ENCODE results near the gene CDC42.

CDC42 gene

GRCh38 chr1:22053017-22053860, 730 bp downstream of the CDC42 start:
- peak; percentile 81 for DNase-seq (ENCODE audit: low spot score)
- no peak for TF ChIP-seq CTCF (IDR thresholded peaks at IDR 0.05; ENCODE audit: borderline replicate concordance, control extremely low read depth, extremely low read depth, insufficient read depth, missing control alignments)
- in situ Hi-C loops (cut with MboI; ENCODE audit: low sequenced_read_pairs, unreplicated experiment) = no loop called here

- DNase-seq (ENCODE audit: low spot score) = no peak
- in situ Hi-C loops (cut with MboI; ENCODE audit: low sequenced_read_pairs, unreplicated experiment) = no loop called here
- no peak for TF ChIP-seq CTCF (IDR thresholded peaks at IDR 0.05; ENCODE audit: borderline replicate concordance, control extremely low read depth, extremely low read depth, insufficient read depth, missing control alignments)
These were observed 1.6 kb downstream of the CDC42 start for GRCh38 chr1:22053861-22054770.

GRCh38 chr1:22055463-22055862, 3.0 kb downstream of the CDC42 start:
- in situ Hi-C loops (cut with MboI; ENCODE audit: low sequenced_read_pairs, unreplicated experiment) = no loop called here

GRCh38 chr1:22056043-22056442, 3.5 kb downstream of the CDC42 start:
- in situ Hi-C loops (cut with MboI; ENCODE audit: low sequenced_read_pairs, unreplicated experiment) = no loop called here
- DNase-seq (ENCODE audit: low spot score) = no peak
- TF ChIP-seq CTCF (IDR thresholded peaks at IDR 0.05; ENCODE audit: borderline replicate concordance, control extremely low read depth, extremely low read depth, insufficient read depth, missing control alignments) = no peak

More at GRCh38 chr1:22055463-22055862, 3.0 kb downstream of the CDC42 start:
- no peak for TF ChIP-seq CTCF (IDR thresholded peaks at IDR 0.05; ENCODE audit: borderline replicate concordance, control extremely low read depth, extremely low read depth, insufficient read depth, missing control alignments)
- DNase-seq (ENCODE audit: low spot score) = no peak

GRCh38 chr1:22056936-22057335, 4.4 kb downstream of the CDC42 start:
- in situ Hi-C loops (cut with MboI; ENCODE audit: low sequenced_read_pairs, unreplicated experiment) = no loop called here
- no peak for DNase-seq (ENCODE audit: low spot score)
- no peak for TF ChIP-seq CTCF (IDR thresholded peaks at IDR 0.05; ENCODE audit: borderline replicate concordance, control extremely low read depth, extremely low read depth, insufficient read depth, missing control alignments)

- no peak for DNase-seq (ENCODE audit: low spot score)
- no peak for TF ChIP-seq CTCF (IDR thresholded peaks at IDR 0.05; ENCODE audit: borderline replicate concordance, control extremely low read depth, extremely low read depth, insufficient read depth, missing control alignments)
- in situ Hi-C loops (cut with MboI; ENCODE audit: low sequenced_read_pairs, unreplicated experiment) = no loop called here
These were observed 5.4 kb downstream of the CDC42 start for GRCh38 chr1:22057861-22058260.
